Astrocyte of the cerebellum (primary cell): ENCODE results near the gene SERPINB3.
"Not testable (repeated sequence)": the region's sequence is repeated elsewhere in the genome, so short reads cannot be mapped to it uniquely, and the experiment has no call there.

Experiments used
- DNase-seq: peaks from one replicate; pipeline ENCODE4 v3.0.0-alpha.2; 2011; ENCODE audit warnings: low read depth
- H3K4me3 ChIP-seq: 2 replicates; pipeline ENCODE4 v1.5.1; 2011; ENCODE audit warnings: mild to moderate bottlenecking, low read depth, low read length, moderate library complexity
- CTCF ChIP-seq: IDR thresholded peaks from 2 replicates; pipeline ENCODE4 v1.5.1; 2012; ENCODE audit warnings: low read length, low read depth, moderate library complexity, mild to moderate bottlenecking; ENCODE audit errors: missing control alignments
- in situ Hi-C: cut with HindIII; loops from 2 replicates; pipeline ENCODE4 v1.10.0; 2017; ENCODE audit warnings: low sequenced_read_pairs

Gene SERPINB3

DNA sequence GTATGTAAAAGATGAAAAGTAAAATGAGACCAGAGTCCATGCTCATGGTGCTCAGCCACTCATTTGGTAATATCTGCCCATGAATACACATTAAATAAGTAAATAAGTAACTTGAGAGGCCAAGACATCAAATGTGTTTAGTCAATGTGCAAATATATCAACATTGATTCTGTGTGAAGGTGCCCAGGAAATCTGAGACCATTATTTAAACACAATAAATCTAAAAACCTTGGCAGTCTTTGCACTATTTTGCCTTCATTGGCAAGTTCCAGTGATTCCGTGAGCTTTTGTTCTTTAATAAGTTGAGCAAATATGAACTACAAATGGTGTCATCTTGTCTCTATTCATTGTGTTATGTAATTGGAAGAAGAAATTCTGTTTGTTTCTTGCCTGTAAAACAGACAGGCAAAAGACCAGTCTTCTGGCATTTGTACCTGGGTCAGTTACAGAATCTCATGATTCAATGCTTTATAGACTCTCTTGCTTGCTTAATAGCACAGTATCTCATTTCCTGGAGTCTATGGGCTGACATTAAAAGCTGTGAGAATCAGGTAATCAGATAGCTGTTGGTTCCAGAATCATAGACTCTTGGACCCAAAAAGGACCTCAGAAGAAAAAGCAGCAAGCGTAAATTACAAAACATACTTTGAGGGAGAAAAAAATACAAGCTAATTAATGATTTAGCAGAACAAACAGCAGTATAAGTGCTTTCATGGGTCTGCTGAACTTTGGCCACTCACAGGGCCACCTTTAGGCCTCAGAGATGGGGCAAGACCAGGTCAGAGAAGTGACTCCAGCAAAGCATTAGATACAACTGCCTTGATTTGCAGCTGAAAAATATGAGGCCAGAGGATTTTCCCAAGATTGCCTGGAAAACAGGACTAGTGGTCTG is 20.0 kb upstream of the SERPINB3 start:
- in situ Hi-C loops, result no loop called here
- no peak for DNase-seq
- H3K4me3 ChIP-seq, result no peak overlapping the region
- TF ChIP-seq CTCF, result no peak

DNA sequence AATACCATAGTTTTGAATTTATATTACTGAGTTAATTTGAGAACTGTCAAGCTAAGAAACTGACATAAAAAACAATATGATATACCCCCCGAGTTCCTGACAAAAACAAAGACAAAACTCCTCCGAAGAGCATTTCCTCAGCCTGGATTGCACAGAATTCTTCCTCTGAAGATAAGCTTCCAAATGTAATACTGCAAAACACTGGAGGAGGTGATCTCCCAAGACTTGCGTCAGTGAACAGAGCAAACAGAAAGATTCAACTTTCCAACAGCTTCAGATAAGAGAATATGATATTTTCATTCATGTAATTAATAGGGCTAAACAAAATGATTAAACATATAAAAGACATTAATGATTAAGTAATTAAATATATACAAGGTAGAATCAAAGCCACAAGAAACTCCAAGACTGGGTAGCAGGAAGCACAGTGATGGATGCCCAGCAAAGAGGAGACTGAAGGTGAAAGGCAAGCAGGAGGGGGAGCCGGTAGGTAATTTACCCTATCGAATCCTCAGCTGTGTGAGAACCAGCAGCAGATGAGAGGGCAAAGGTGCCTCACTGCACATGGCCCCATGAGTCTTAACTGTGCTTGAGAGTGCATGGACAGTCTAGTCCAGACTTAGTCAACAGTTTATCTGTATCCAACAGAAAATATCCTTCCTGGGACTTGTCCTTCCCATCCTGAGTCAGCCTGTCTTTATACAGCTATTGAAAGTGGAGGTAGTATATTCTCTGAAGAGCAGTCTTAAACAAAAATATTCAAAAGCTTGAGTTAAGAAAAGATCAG is 18.3 kb upstream of the SERPINB3 start:
- TF ChIP-seq CTCF, result no peak
- in situ Hi-C loops, result no loop called here
- no peak for DNase-seq
- H3K4me3 ChIP-seq, result no peak overlapping the region

DNA sequence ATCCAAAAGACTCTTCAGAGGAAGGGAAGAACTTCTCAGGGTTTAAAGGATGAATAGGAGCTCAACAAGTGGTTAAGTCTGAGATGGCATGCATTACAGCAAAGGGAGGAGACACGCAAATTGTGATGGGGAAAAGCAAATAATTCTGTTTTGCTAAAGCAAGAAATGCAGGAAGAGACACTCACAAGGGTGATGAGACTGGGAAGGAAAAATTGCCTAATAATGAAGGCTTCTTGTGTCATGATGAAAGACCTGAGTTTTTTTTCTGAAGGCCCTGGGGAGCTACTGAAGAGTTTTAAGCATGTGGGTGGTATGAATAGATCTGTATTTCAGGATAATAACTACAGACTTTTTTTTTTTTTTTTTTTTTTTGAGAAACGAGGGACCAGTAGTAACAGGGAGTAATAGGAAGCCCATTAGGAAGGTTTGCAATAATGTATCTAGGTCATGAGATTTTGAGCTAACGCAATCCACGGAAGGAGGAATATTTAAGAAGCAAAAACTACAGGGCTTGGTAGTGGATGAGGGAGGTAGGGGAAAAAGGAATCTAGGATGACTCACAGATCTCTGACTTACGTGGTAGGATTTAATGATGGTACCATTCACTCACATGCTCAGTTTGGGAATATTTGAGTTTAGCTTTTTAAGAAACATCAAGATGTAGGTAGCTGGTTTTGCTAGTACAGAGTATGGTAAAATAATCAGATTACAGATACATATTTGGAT is 16.0 kb upstream of the SERPINB3 start:
- DNase-seq, result no peak
- in situ Hi-C loops, result no loop called here
- no peak overlapping the region for H3K4me3 ChIP-seq
- TF ChIP-seq CTCF, result no peak

- TF ChIP-seq CTCF, result no peak
- in situ Hi-C loops, result no loop called here
- no peak overlapping the region for H3K4me3 ChIP-seq
- DNase-seq, result no peak
Observed at GRCh38 chr18:63676526-63677323, 15.0 kb upstream of the SERPINB3 start.

GRCh38 chr18:63664571-63664970 is 2.9 kb upstream of the SERPINB3 start:
- in situ Hi-C loops, result no loop called here
- no peak overlapping the region for H3K4me3 ChIP-seq
- DNase-seq, result no peak
- TF ChIP-seq CTCF, result no peak

GRCh38 chr18:63658920-63659319 is 2.8 kb downstream of the SERPINB3 start:
- H3K4me3 ChIP-seq, in situ Hi-C loops, DNase-seq: not testable (repeated sequence)

DNA sequence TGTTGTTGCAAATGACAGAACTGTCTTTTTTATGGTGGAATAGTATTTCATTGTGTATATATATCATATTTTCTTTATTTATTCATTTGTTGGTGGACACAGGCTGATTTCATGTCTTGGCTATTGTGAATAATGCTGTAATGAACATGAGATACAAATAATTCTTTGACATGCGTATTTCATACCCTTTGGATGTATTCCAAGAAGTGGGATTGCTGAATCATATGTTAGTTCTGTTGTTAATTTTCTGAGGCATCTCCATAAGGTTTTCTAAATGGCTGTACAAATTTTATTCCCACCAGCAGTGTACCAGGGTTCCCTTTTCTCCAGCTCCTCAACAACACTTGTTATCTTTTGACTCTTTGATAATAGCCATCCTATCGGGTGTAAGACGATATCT is 11.4 kb downstream of the SERPINB3 start:
- in situ Hi-C loops, DNase-seq, H3K4me3 ChIP-seq: not testable (repeated sequence)
